GM12878 (cell line): ENCODE data around the gene UBAC2. TPM values are rescaled to one million over a fixed set of nuclear protein-coding genes. Genes with fewer than 3 reads are reported as not detected.

Experiments
- ATF7 ChIP-seq: fragments of 450-650 bp; IDR thresholded peaks from 2 replicates; pipeline ENCODE4 v1.6.1; 2016; ENCODE audit warnings: low read depth, mild to moderate bottlenecking
- CBX3 ChIP-seq: fragments of 200-600 bp; sonication (generic); IDR thresholded peaks from 2 replicates; pipeline ENCODE4 v1.6.1; 2016; ENCODE audit warnings: low read depth, borderline replicate concordance
- ETV6 ChIP-seq, 2 experiments: fragments of 450-650 bp in 1 of 2; IDR thresholded peaks in 1 of 2; conservative IDR thresholded peaks in 1 of 2; 2 replicates each; pipeline ENCODE4 v1.6.1; 2014; ENCODE audit warnings: antibody characterized with exemption in 1 of 2, borderline replicate concordance in 1 of 2, low read depth in 1 of 2, mild to moderate bottlenecking in 1 of 2, moderate library complexity in 1 of 2
- EZH2 ChIP-seq: IDR thresholded peaks from 2 replicates; pipeline ENCODE4 v1.6.1; 2012; ENCODE audit warnings: low read depth, mild to moderate bottlenecking, control low read depth, inconsistent platforms, low read length, borderline replicate concordance; ENCODE audit not compliant: control insufficient read depth
- GABPA ChIP-seq: IDR thresholded peaks from 2 replicates; pipeline ENCODE4 v1.6.1; 2014; ENCODE audit warnings: antibody characterized with exemption, low read depth, mild to moderate bottlenecking, inconsistent platforms
- GATAD2B ChIP-seq: fragments of 450-650 bp; conservative IDR thresholded peaks from 2 replicates; pipeline ENCODE4 v1.6.1; 2017; ENCODE audit warnings: low read depth, mild to moderate bottlenecking, moderate library complexity
- HDAC6 ChIP-seq: fragments of 200-600 bp; sonication (generic); IDR thresholded peaks from one replicate; pipeline ENCODE4 v1.8.0; 2017; ENCODE audit warnings: antibody characterized with exemption; ENCODE audit not compliant: unreplicated experiment
- IKZF2 ChIP-seq, 2 experiments: fragments of 450-650 bp; IDR thresholded peaks; 2 replicates each; pipeline ENCODE4 v1.6.1; 2017; ENCODE audit warnings: mild to moderate bottlenecking in 2 of 2, moderate library complexity in 2 of 2
- JUND ChIP-seq: IDR thresholded peaks from 2 replicates; pipeline ENCODE4 v1.6.1; 2012; ENCODE audit warnings: low read depth, mild to moderate bottlenecking, low read length, improper control_type of control experiment, moderate library complexity
- KDM1A ChIP-seq: fragments of 200-600 bp; sonication (generic); IDR thresholded peaks from 2 replicates; pipeline ENCODE4 v1.6.1; 2016; ENCODE audit warnings: borderline replicate concordance
- MTA2 ChIP-seq: fragments of 450-650 bp; IDR thresholded peaks from 2 replicates; pipeline ENCODE4 v1.6.1; 2016; ENCODE audit warnings: low read depth, mild to moderate bottlenecking, moderate library complexity
- MXI1 ChIP-seq: fragments of 150-350 bp; IDR thresholded peaks from 2 replicates; pipeline ENCODE4 v1.6.1; 2011; ENCODE audit warnings: low read depth, mild to moderate bottlenecking, inconsistent platforms, low read length, improper control_type of control experiment
- NFYB ChIP-seq: IDR thresholded peaks from 2 replicates; pipeline ENCODE4 v1.6.1; 2011; ENCODE audit warnings: low read depth, mild to moderate bottlenecking, low read length, improper control_type of control experiment, moderate library complexity; ENCODE audit not compliant: insufficient read depth
- PML ChIP-seq: IDR thresholded peaks from 2 replicates; pipeline ENCODE4 v1.6.1; 2012; ENCODE audit warnings: low read length, inconsistent platforms
- RCOR1 ChIP-seq: conservative IDR thresholded peaks from 2 replicates; pipeline ENCODE4 v1.6.1; 2012; ENCODE audit warnings: low read depth, low read length, improper control_type of control experiment
- RELA ChIP-seq: fragments of 450-650 bp; IDR thresholded peaks from 2 replicates; pipeline ENCODE4 v1.8.0; 2014; ENCODE audit warnings: borderline replicate concordance; ENCODE audit not compliant: partially characterized antibody
- SP1 ChIP-seq: IDR thresholded peaks from one replicate; pipeline ENCODE4 v1.6.1; 2011; ENCODE audit warnings: low read depth, low read length
- SUZ12 ChIP-seq: fragments of 200-600 bp; sonication (generic); IDR thresholded peaks from one replicate; pipeline ENCODE4 v1.6.1; 2018; ENCODE audit warnings: antibody characterized with exemption, mild to moderate bottlenecking; ENCODE audit not compliant: unreplicated experiment
- TAF1 ChIP-seq: IDR thresholded peaks from 2 replicates; pipeline ENCODE4 v1.6.1; 2011; ENCODE audit warnings: mild to moderate bottlenecking, low read depth, low read length, borderline replicate concordance
- YBX1 ChIP-seq: fragments of 450-650 bp; IDR thresholded peaks from 2 replicates; pipeline ENCODE4 v1.6.1; 2016; ENCODE audit warnings: antibody characterized with exemption
- ZNF217 ChIP-seq: fragments of 450-650 bp; IDR thresholded peaks from 2 replicates; pipeline ENCODE4 v1.6.1; 2017; ENCODE audit warnings: antibody characterized with exemption, mild to moderate bottlenecking
- ZNF384 ChIP-seq: IDR thresholded peaks from 2 replicates; pipeline ENCODE4 v1.6.1; 2012; ENCODE audit warnings: low read depth, mild to moderate bottlenecking, low read length, improper control_type of control experiment, borderline replicate concordance
- polyA plus RNA-seq, 11 experiments: library from polyadenylated mRNA; depleted of rRNA in 4 of 11; unstranded in 6 of 11; stranded (reverse) in 5 of 11; fragments of >200 nt; fragmentation: Nextera tagmentation in 4 of 11; fragmentation: Illumina TruSeq in 1 of 11; extraction: Ambion mirVana in 4 of 11; extraction: Trizol in 1 of 11; gene quantifications; 1 replicate in 1 of 11; 2 replicates in 10 of 11; pipeline versions ENCODE4 v1.2.1 to v1.2.3, GENCODE V29; 2011 to 2016; ENCODE audit warnings: inconsistent platforms in 2 of 11, missing spikeins in 2 of 11, low read depth in 1 of 11
- total RNA-seq, 4 experiments: library from RNA; depleted of rRNA in 3 of 4; stranded (reverse); fragments of >200 nt in 3 of 4; fragmentation: Illumina TruSeq in 1 of 4; extraction: Trizol in 1 of 4; gene quantifications; 2 replicates each; pipeline versions ENCODE4 v1.2.1 to v1.2.3, GENCODE V29; 2013 to 2021
- TF ChIP-seq, protein P1 (sequence below): fragments of 450-650 bp; IDR thresholded peaks from 2 replicates; pipeline ENCODE4 v1.6.1; 2016; ENCODE audit warnings: mild to moderate bottlenecking
- TF ChIP-seq, protein P2 (sequence below): IDR thresholded peaks from 2 replicates; pipeline ENCODE4 v1.6.1; 2012; ENCODE audit warnings: low read depth, low read length, improper control_type of control experiment
- TF ChIP-seq, protein P3 (sequence below): fragments of 450-650 bp; formaldehyde crosslinking; IDR thresholded peaks from 2 replicates; pipeline ENCODE4 v1.4.0; 2022; ENCODE audit warnings: mild to moderate bottlenecking, moderate library complexity
- TF ChIP-seq, protein P4 (sequence below): IDR thresholded peaks from 2 replicates; pipeline ENCODE4 v1.6.1; 2011; ENCODE audit warnings: mild to moderate bottlenecking, low read depth, low read length, moderate library complexity; ENCODE audit not compliant: insufficient replicate concordance

Gene UBAC2
- total and polyA plus RNA-seq, 10 of the 15 experiments (the other 5 are each of a cell fraction or from before 2014, with no cell fraction given) = 3.0 to 54.6 (median 17.4) TPM

DNA sequence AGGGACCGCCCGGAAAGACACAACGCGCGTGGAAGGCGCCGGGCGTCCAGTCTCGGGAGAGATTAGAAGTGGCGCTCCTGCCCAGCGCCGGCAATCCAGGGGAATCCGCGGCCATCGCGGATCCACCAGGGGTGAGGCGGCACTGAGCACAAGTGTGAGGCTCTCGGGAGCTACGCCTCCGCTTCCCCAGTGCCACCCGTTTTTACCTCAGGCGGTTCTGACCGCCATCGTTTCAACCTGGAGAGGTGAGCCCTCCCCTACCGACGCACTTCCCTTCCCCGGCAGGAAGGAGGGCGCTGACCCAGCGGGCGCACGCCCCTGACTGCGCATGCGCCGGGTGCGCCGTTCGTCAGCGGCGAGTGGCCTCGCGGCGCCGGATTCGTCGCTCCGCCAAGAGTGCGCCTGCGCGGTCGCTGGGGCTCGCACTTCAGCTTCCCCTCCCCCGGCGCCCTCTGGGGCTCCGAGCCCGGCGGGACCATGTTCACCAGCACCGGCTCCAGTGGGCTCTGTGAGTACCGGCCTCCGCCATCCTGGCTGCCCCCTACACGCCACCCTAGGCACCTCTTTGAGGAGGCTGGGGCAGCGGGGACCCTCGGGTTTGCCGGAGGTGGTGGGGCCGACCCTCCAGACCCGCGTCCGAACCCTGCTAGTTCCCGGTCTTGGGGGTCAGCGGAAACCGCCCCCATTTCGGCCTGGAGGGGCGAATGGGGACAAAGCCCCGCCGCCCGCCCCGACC, at the start of gene UBAC2 (continued):
- TF ChIP-seq SUZ12 (no peak), SP1 (peak; percentile 28), NFYB (no peak), YBX1 (no peak), ETV6 (conservative IDR thresholded peaks at IDR 0.05 in 1 of 2, IDR thresholded peaks at IDR 0.05 in 1 of 2; ENCODE audit: borderline replicate concordance in 1 of 2, low read depth in 1 of 2) (no peak), JUND (no peak), ZNF384 (no peak), TAF1 (peak; percentile 95), GATAD2B (no peak; the same call in 1 of the 2 replicates), IKZF2 (IDR thresholded peaks at IDR 0.05) (0 out of 4 replicates have a peak, but pooled peaks of 1 of the 2 experiments have one; percentile 40), GABPA (peak; percentile 85), EZH2 (no peak), MXI1 (peak; percentile 70), HDAC6 (no peak), CBX3 (no peak), PML (peak; percentile 97), ATF7 (0 out of 2 replicates have a peak, but pooled peaks have one; percentile 21), RELA (peak; percentile 14), KDM1A (no peak), ZNF217 (no peak), RCOR1 (no peak), MTA2 (no peak)
- TF ChIP-seq, protein P1, sequence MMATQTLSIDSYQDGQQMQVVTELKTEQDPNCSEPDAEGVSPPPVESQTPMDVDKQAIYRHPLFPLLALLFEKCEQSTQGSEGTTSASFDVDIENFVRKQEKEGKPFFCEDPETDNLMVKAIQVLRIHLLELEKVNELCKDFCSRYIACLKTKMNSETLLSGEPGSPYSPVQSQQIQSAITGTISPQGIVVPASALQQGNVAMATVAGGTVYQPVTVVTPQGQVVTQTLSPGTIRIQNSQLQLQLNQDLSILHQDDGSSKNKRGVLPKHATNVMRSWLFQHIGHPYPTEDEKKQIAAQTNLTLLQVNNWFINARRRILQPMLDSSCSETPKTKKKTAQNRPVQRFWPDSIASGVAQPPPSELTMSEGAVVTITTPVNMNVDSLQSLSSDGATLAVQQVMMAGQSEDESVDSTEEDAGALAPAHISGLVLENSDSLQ = peak; percentile 25
- TF ChIP-seq, protein P2, sequence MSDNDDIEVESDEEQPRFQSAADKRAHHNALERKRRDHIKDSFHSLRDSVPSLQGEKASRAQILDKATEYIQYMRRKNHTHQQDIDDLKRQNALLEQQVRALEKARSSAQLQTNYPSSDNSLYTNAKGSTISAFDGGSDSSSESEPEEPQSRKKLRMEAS = peak; percentile 32; the same call in 1 of the 2 replicates
- TF ChIP-seq, protein P3, sequence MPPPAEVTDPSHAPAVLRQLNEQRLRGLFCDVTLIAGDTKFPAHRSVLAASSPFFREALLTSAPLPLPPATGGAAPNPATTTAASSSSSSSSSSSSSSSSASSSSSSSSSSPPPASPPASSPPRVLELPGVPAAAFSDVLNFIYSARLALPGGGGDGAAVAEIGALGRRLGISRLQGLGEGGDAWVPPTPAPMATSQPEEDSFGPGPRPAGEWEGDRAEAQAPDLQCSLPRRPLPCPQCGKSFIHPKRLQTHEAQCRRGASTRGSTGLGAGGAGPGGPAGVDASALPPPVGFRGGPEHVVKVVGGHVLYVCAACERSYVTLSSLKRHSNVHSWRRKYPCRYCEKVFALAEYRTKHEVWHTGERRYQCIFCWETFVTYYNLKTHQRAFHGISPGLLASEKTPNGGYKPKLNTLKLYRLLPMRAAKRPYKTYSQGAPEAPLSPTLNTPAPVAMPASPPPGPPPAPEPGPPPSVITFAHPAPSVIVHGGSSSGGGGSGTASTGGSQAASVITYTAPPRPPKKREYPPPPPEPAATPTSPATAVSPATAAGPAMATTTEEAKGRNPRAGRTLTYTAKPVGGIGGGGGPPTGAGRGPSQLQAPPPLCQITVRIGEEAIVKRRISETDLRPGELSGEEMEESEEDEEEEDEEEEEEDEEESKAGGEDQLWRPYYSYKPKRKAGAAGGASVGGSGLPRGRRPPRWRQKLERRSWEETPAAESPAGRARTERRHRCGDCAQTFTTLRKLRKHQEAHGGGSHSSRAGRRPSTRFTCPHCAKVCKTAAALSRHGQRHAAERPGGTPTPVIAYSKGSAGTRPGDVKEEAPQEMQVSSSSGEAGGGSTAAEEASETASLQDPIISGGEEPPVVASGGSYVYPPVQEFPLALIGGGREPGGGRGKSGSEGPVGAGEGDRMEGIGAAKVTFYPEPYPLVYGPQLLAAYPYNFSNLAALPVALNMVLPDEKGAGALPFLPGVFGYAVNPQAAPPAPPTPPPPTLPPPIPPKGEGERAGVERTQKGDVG (CRISPR knock-in tag) = no peak
- TF ChIP-seq, protein P4, sequence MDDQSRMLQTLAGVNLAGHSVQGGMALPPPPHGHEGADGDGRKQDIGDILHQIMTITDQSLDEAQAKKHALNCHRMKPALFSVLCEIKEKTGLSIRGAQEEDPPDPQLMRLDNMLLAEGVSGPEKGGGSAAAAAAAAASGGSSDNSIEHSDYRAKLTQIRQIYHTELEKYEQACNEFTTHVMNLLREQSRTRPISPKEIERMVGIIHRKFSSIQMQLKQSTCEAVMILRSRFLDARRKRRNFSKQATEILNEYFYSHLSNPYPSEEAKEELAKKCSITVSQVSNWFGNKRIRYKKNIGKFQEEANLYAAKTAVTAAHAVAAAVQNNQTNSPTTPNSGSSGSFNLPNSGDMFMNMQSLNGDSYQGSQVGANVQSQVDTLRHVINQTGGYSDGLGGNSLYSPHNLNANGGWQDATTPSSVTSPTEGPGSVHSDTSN = no peak
